Mesodermal cell (in vitro differentiated cells): ENCODE results near the gene SETD2.
"Not testable (repeated sequence)": the region's sequence is repeated elsewhere in the genome, so short reads cannot be mapped to it uniquely, and the experiment has no call there.

Experiments used
- H3K27ac ChIP-seq: 2 replicates; pipeline ENCODE4 v1.7.0; 2013; ENCODE audit warnings: mild to moderate bottlenecking, low read depth, low read length, moderate library complexity; ENCODE audit not compliant: severe bottlenecking
- H3K36me3 ChIP-seq: 2 replicates; pipeline ENCODE4 v1.7.1; 2013; ENCODE audit warnings: mild to moderate bottlenecking, low read length, moderate library complexity; ENCODE audit not compliant: control insufficient read depth, insufficient read depth
- H3K4me1 ChIP-seq: one replicate; pipeline ENCODE4 v1.7.1; 2013; ENCODE audit warnings: mild to moderate bottlenecking, low read length; ENCODE audit not compliant: insufficient read depth, control insufficient read depth, poor library complexity, severe bottlenecking
- H3K4me3 ChIP-seq: 2 replicates; pipeline ENCODE4 v1.7.0; 2013; ENCODE audit warnings: low read length, control low read depth, mild to moderate bottlenecking; ENCODE audit not compliant: insufficient read depth, poor library complexity, severe bottlenecking; ENCODE audit errors: extremely low read depth
- H3K9me3 ChIP-seq: 2 replicates; pipeline ENCODE4 v1.7.1; 2013; ENCODE audit warnings: mild to moderate bottlenecking, low read length, moderate library complexity; ENCODE audit not compliant: control insufficient read depth
- WGBS, 2 experiments: methylation state at CpG; one replicate each; pipeline ENCODE4 v1.1.5; 2013; ENCODE audit warnings: missing lambda C conversion rate in 2 of 2; ENCODE audit not compliant: insufficient coverage in 2 of 2; 5-methylcytosine and 5-hydroxymethylcytosine counted together

Gene SETD2

GRCh38 chr3:47037302-47037701 lies 126.6 kb downstream of the SETD2 start:
- WGBS, 2 experiments, result 60 to 74% methylated on average over 1 to 2 of the region's 6 CpGs
- H3K36me3 ChIP-seq, result peaks cover 82% of the 10 kb centered on the region

GRCh38 chr3:47036145-47036544 lies 127.8 kb downstream of the SETD2 start:
- Histone ChIP-seq H3K36me3 (peaks cover 77% of the 10 kb centered on the region), H3K4me1 (peaks cover 2% of the 10 kb centered on the region), H3K27ac (no peak overlapping the region), H3K9me3 (no peaks in the 10 kb centered on the region), H3K4me3 (no peak overlapping the region)
- 73 to 100% methylated on average over 1 to 3 of the region's 3 CpGs for WGBS, 2 experiments

More at GRCh38 chr3:47037302-47037701, 126.6 kb downstream of the SETD2 start:
- H3K9me3 ChIP-seq, H3K27ac ChIP-seq, H3K4me1 ChIP-seq, H3K4me3 ChIP-seq: not testable (repeated sequence)

- H3K36me3 ChIP-seq, result peaks cover 72% of the 10 kb centered on the region
- H3K27ac ChIP-seq, result no peak overlapping the region
- H3K4me3 ChIP-seq, result no peak overlapping the region
- no peaks in the 10 kb centered on the region for H3K9me3 ChIP-seq
- H3K4me1 ChIP-seq, result peaks cover 2% of the 10 kb centered on the region
- 100% methylated on average over 1 of the region's 2 CpGs for WGBS, 2 experiments
Observed at GRCh38 chr3:47035645-47036044, 128.3 kb downstream of the SETD2 start.

GRCh38 chr3:47034868-47035489 lies 128.9 kb downstream of the SETD2 start:
- no peak overlapping the region for H3K27ac ChIP-seq
- H3K9me3 ChIP-seq, result no peaks in the 10 kb centered on the region
- no peak overlapping the region for H3K4me3 ChIP-seq
- WGBS, 2 experiments, result 90 to 94% methylated on average over 2 of the region's 2 CpGs
- peaks cover 2% of the 10 kb centered on the region for H3K4me1 ChIP-seq
- H3K36me3 ChIP-seq, result peaks cover 69% of the 10 kb centered on the region

DNA sequence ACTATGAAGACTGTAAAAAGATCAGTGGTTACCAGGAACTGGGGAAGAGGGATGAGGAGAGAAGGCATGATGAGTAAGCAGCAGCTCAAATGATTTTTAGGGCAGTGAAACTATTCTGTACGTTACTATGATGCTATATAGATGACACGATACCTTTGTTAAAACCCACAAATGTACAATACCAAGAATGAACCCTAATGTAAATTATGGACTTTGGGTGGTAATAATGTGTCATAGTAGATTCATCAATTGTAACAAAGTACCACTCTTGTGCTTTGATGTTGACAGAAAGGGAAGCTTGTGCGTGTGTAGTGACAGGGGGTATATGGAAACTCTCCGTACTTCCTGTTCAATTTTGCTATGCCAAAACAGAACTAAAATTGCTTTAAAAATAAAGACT lies 132.9 kb downstream of the SETD2 start:
- no CpG with 5 or more reads among the region's 4 CpGs for WGBS, 2 experiments
- H3K4me1 ChIP-seq, H3K4me3 ChIP-seq, H3K9me3 ChIP-seq: not testable (repeated sequence)
- Histone ChIP-seq H3K27ac (peak overlapping the region; percentile 16), H3K36me3 (peaks cover 59% of the 10 kb centered on the region)

- WGBS, 2 experiments, result 88 to 90% methylated on average over 1 of the region's 1 CpG
- peaks cover 36% of the 10 kb centered on the region for H3K36me3 ChIP-seq
- H3K4me3 ChIP-seq, result no peak overlapping the region
- no peaks in the 10 kb centered on the region for H3K9me3 ChIP-seq
- H3K4me1 ChIP-seq, result peaks cover 8% of the 10 kb centered on the region
- H3K27ac ChIP-seq, result peak overlapping the region; percentile 39
Observed at GRCh38 chr3:47028667-47029066, 135.2 kb downstream of the SETD2 start.

- Histone ChIP-seq H3K27ac (peak overlapping the region; percentile 39), H3K4me1 (peaks cover 8% of the 10 kb centered on the region), H3K4me3 (no peak overlapping the region), H3K36me3 (peaks cover 32% of the 10 kb centered on the region), H3K9me3 (no peaks in the 10 kb centered on the region)
- WGBS, 2 experiments, result 90 to 96% methylated on average over 2 of the region's 3 CpGs
Observed at GRCh38 chr3:47028146-47028545, 135.8 kb downstream of the SETD2 start.

DNA sequence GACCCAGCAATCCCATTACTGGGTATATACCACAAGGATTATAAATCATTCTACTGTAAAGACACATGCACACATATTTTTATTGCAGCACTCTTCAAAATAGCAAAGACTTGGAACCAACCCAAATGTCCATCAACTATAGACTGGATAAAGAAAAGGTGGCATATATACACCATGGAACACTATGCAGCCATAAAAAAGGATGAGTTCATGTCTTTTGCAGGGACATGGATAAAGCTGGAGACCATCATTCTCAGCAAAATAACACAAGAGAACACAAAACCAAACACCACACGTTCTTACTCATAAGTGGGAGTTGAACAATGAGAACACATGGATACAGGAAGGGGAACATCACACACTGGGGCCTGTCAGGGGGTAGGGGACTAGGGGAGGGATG lies 137.5 kb downstream of the SETD2 start:
- H3K36me3 ChIP-seq, result peaks cover 20% of the 10 kb centered on the region
- not testable (repeated sequence) for H3K4me1 ChIP-seq, H3K9me3 ChIP-seq, H3K27ac ChIP-seq, H3K4me3 ChIP-seq
- no CpG with 5 or more reads among the region's 1 CpG for WGBS, 2 experiments

GRCh38 chr3:47024932-47025331 lies 139.0 kb downstream of the SETD2 start:
- Histone ChIP-seq H3K27ac (no peak overlapping the region), H3K4me3 (no peak overlapping the region), H3K36me3 (peaks cover 21% of the 10 kb centered on the region)

GRCh38 chr3:47022641-47023071 lies 141.3 kb downstream of the SETD2 start:
- Histone ChIP-seq H3K36me3 (peaks cover 27% of the 10 kb centered on the region), H3K4me1 (peaks cover 5% of the 10 kb centered on the region), H3K27ac (no peak overlapping the region), H3K9me3 (no peaks in the 10 kb centered on the region), H3K4me3 (no peak overlapping the region)
- 100% methylated on average over 1 of the region's 1 CpG for WGBS, 2 experiments

More at GRCh38 chr3:47024932-47025331, 139.0 kb downstream of the SETD2 start:
- peaks cover 5% of the 10 kb centered on the region for H3K4me1 ChIP-seq
- H3K9me3 ChIP-seq, result no peaks in the 10 kb centered on the region

- Histone ChIP-seq H3K9me3 (no peaks in the 10 kb centered on the region), H3K36me3 (peaks cover 47% of the 10 kb centered on the region), H3K4me3 (no peak overlapping the region), H3K4me1 (peaks cover 17% of the 10 kb centered on the region), H3K27ac (no peak overlapping the region)
- WGBS, 2 experiments, result 92 to 94% methylated on average over 3 of the region's 4 CpGs
Observed at GRCh38 chr3:47020311-47020710, 143.6 kb downstream of the SETD2 start.
